Cardiac fibroblast (primary cell): Measurements from ENCODE around the gene TSG101.
A peak's percentile ranks its signal among the peaks of the same experiment; 100 is the strongest.

Experiments
- DNase-seq, 2 donors: peaks; one replicate each; pipeline versions ENCODE4 v3.0.0 to v3.0.0-alpha.2; 2010; ENCODE audit warnings: low read depth in 2 of 2
- H3K4me3 ChIP-seq, 2 donors: replicated peaks in 1 of 2; 1 replicate in 1 of 2; 2 replicates in 1 of 2; pipeline ENCODE4 v1.5.1; 2011; ENCODE audit warnings: low read depth in 2 of 2, low read length in 2 of 2, mild to moderate bottlenecking in 2 of 2, moderate library complexity in 1 of 2
- CTCF ChIP-seq: IDR thresholded peaks from one replicate; pipeline ENCODE4 v1.5.1; 2011; ENCODE audit warnings: low read depth, mild to moderate bottlenecking, low read length, inconsistent platforms

The TSG101 gene

GRCh38 chr11:18463439-18463838, 63.3 kb downstream of the TSG101 start:
- no peak for DNase-seq
- no peak overlapping the region for H3K4me3 ChIP-seq
- no peak for TF ChIP-seq CTCF

GRCh38 chr11:18461909-18462308, 64.8 kb downstream of the TSG101 start:
- no peak for DNase-seq
- no peak overlapping the region for H3K4me3 ChIP-seq
- no peak for TF ChIP-seq CTCF

GRCh38 chr11:18459634-18460033, 67.1 kb downstream of the TSG101 start:
- no peak overlapping the region for H3K4me3 ChIP-seq
- DNase-seq: no peak
- no peak for TF ChIP-seq CTCF

- no peak overlapping the region for H3K4me3 ChIP-seq
- TF ChIP-seq CTCF: no peak
- DNase-seq: peak; percentile 16 to 29
Measured at GRCh38 chr11:18457450-18457849, 69.3 kb downstream of the TSG101 start.

- H3K4me3 ChIP-seq: no peak within 1 kb of the TSS
- DNase-seq: no peak
- no peak for TF ChIP-seq CTCF
Measured at GRCh38 chr11:18455686-18456372, 70.9 kb downstream of the TSG101 start, which contains the start of gene LDHAL6A. LDHAL6A (plus strand) TSS chr11:18455856; CDS start chr11:18456681, 825 bp downstream.

- no peak overlapping the region for H3K4me3 ChIP-seq
- peak in 1 of 2 donors; percentile 52 for DNase-seq
- no peak for TF ChIP-seq CTCF
Measured at GRCh38 chr11:18452927-18453326, 73.8 kb downstream of the TSG101 start.

- no peak for DNase-seq
- no peak for TF ChIP-seq CTCF
- no peak overlapping the region for H3K4me3 ChIP-seq
Measured at GRCh38 chr11:18449251-18449650, 77.5 kb downstream of the TSG101 start.
